ENCODE measurements around the gene COL6A3. TPM values are rescaled to one million over a fixed set of nuclear protein-coding genes. Genes with fewer than 3 reads are reported as not detected.

Gene COL6A3
- total RNA-seq, 1 donor, result 1,478 TPM

DNA sequence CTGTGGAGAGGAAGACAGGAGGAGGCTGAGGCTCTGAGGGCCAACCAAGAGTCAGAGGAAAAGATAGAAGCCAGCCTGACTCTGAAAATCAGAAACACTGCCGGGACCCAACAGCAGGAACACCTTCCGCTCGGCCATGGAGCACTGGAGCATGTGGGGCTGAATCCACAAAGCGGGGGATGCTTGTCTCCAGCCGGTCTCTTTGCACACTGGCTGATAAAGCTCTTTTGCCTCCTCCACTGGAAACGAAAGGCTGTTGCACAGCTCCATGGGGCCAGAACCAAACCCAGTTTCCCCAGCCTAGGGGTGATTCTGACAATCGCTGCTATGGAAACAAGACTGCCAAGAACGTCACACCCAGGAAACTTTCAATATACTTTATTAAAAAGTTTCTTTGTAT is 90.3 kb downstream of the COL6A3 start:
- DNase-seq (ENCODE audit: low read depth), result no peak
- H3K4me3 ChIP-seq (ENCODE audit: low read depth, low read length), result no peak overlapping the region

DNA sequence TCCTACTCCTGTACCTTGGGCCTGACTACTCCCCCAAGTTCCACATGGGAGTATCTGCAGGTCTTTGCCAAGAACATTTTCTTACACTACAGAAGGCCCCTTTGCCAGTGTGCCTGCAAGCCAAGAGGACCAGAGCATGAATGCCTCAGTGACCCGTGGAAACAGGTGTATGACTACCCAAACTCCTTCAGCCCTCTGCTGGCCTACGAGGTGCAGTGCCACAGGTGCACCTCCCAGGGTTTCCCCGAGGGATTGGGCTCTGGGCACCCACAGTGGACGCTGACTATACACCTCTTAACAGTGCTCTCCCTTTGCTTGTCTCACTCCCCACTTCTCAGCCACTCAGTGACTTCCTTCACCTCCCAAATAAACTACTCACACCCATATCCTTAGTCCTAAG is 91.4 kb downstream of the COL6A3 start:
- no peak overlapping the region for H3K4me3 ChIP-seq (ENCODE audit: low read depth, low read length)
- DNase-seq (ENCODE audit: low read depth), result no peak
- TF ChIP-seq, protein P1, sequence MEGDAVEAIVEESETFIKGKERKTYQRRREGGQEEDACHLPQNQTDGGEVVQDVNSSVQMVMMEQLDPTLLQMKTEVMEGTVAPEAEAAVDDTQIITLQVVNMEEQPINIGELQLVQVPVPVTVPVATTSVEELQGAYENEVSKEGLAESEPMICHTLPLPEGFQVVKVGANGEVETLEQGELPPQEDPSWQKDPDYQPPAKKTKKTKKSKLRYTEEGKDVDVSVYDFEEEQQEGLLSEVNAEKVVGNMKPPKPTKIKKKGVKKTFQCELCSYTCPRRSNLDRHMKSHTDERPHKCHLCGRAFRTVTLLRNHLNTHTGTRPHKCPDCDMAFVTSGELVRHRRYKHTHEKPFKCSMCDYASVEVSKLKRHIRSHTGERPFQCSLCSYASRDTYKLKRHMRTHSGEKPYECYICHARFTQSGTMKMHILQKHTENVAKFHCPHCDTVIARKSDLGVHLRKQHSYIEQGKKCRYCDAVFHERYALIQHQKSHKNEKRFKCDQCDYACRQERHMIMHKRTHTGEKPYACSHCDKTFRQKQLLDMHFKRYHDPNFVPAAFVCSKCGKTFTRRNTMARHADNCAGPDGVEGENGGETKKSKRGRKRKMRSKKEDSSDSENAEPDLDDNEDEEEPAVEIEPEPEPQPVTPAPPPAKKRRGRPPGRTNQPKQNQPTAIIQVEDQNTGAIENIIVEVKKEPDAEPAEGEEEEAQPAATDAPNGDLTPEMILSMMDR (IDR thresholded peaks at IDR 0.05; ENCODE audit: insufficient read depth, low read length), result peak; percentile 41

More for the DNA sequence above, 90.3 kb downstream of the COL6A3 start:
- TF ChIP-seq, protein P1 (IDR thresholded peaks at IDR 0.05; ENCODE audit: insufficient read depth, low read length), result no peak

DNA sequence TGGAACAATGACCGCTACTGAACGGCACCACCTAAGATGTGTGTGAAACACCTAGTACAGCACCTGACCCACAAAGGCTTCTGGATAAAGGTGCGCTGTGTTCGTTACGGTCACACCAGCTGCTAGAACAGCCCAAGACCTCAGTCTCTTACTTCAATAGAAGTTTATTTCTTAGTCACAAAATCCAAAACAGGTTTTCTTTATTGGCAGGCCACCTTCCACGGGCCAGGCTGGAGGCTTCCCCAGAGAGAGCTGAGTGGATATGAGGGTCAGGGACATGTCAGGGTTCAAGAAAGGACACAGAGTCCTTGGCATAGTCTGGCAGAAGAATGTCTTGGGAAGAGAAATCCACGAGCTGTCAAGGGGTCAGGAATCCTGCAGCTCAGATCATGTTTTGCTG is 92.2 kb downstream of the COL6A3 start:
- TF ChIP-seq, protein P1 (IDR thresholded peaks at IDR 0.05; ENCODE audit: insufficient read depth, low read length), result no peak
- DNase-seq (ENCODE audit: low read depth), result no peak
- H3K4me3 ChIP-seq (ENCODE audit: low read depth, low read length), result no peak overlapping the region

DNA sequence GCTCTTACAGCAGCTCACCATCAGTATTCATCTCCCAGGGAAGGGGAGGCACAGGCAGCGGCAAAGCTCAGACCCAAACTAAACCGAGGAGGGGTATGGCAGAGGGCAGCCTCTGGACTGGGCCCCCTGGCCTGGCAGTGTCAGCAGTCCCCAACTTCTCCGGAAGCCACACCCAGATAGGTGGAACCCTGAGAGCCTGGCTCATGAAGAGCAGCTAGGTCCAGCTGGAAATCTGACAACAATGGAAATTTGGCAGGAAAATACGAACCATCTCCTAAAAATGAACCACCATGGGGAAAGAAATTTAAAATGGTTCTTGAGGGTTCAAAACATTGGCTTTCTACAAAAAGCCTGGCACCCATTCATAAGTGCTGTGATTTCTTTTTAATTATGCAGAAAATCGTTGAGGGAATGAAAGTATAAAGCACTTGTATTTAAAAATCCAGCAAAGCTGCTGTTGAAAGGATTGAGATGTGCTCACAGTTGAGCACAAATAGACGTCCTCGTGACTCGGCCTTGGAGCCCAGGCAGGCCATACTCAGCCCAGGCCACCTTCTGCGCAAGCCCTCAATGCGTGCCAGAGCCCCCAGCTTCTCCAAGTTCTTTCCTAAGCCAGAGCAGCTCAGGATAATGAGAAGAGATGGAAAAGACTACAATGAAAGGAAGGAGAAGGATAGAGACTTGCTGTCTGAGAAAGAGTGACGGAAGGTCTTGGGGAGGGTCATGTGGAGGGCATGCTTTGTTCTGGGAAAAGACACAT is 93.0 kb downstream of the COL6A3 start:
- peak; percentile 80 for DNase-seq (ENCODE audit: low read depth)
- TF ChIP-seq, protein P1 (IDR thresholded peaks at IDR 0.05; ENCODE audit: insufficient read depth, low read length), result no peak
- H3K4me3 ChIP-seq (ENCODE audit: low read depth, low read length), result no peak overlapping the region

DNA sequence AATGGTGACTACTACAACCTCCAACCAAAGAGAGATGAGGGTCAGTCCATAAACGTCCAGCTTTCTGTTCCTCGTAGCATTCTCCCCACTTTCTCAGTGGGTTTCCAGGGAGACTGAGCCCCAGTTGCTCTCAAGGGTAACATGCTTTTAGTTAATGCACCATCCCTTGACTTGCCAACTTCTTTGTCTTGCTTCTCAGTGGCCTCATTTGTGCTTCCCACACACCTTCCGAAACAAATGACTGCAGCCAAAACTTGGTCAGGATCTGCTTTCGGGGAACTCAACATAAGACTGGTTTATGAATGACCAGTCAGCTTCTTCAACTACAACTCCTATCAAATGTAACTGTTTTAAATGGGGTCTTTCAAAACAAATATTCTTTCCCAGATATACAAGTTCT is 94.1 kb downstream of the COL6A3 start:
- peak; percentile 27 for DNase-seq (ENCODE audit: low read depth)
- TF ChIP-seq, protein P1 (IDR thresholded peaks at IDR 0.05; ENCODE audit: insufficient read depth, low read length), result no peak
- no peak overlapping the region for H3K4me3 ChIP-seq (ENCODE audit: low read depth, low read length)

DNA sequence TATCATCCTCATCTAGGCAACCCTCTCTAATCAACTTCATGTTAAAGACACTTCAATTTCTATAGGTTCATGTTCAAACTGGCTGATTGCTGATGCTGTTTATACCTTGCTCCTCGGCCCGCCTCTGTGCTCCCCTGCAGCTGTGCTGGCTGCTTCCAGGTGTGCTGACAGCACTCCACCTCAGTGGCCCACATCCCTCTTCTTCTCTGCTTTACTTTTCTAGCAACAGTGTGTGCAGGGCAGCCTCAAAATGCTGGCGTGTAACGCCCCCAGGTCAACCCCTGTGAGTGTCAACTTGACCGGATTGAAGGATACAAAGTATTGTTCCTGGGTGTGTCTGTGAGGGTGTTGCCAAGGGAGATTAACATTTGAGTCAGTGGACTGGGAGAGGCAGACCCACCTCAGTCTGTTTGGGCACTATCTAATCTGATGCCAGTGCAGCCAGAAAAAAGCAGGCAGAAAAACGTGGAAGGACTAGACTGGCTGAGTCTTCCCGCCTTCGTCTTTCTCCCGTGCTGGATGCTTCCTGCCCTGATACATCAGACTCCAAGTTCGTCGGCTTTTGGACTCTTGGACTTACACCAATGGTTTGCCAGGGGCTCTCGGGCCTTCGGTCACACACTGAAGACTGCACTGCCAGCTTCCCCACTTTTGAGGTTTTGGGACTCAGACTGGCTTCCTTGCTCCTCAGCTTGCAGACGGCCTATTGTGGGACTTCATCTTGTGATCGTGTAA is 94.7 kb downstream of the COL6A3 start:
- H3K4me3 ChIP-seq (ENCODE audit: low read depth, low read length), result no peak overlapping the region
- TF ChIP-seq, protein P1 (IDR thresholded peaks at IDR 0.05; ENCODE audit: insufficient read depth, low read length), result no peak
- peak; percentile 37 for DNase-seq (ENCODE audit: low read depth)

Measured in fibroblast of the aortic adventitia (primary cell).